Transverse colon (tissue), 4 donors: Measurements from ENCODE around the gene HHEX. TPM values are rescaled to one million over a fixed set of nuclear protein-coding genes. Genes with fewer than 3 reads are reported as not detected.

Experiments used
- DNase-seq: peaks from one replicate; pipeline ENCODE4 v3.0.0-alpha.2; 2019
- H3K27ac ChIP-seq, 4 donors: fragments of 200-600 bp; sonication (generic); 2 replicates each; pipeline ENCODE4 v1.5.1; 2016 to 2018; ENCODE audit warnings: inconsistent platforms in 4 of 4
- H3K27me3 ChIP-seq: fragments of 200-600 bp; sonication (generic); 2 replicates; pipeline ENCODE4 v1.5.1; 2017; ENCODE audit warnings: inconsistent platforms
- H3K36me3 ChIP-seq, 4 donors: fragments of 200-600 bp; sonication (generic); 2 replicates each; pipeline ENCODE4 v1.5.1; 2017 to 2019; ENCODE audit warnings: inconsistent platforms in 4 of 4
- H3K4me1 ChIP-seq, 4 donors: fragments of 200-600 bp; sonication (generic); 2 replicates each; pipeline ENCODE4 v1.5.1; 2017 to 2020; ENCODE audit warnings: inconsistent platforms in 4 of 4
- H3K4me3 ChIP-seq, 4 donors: fragments of 200-600 bp; sonication (generic); 1 replicate in 1 of 4; 2 replicates in 3 of 4; pipeline versions ENCODE4 v1.5.1 to v1.6.1; 2017 to 2019; ENCODE audit warnings: inconsistent platforms in 4 of 4
- H3K9me3 ChIP-seq, 2 donors: fragments of 200-600 bp; sonication (generic); 2 replicates each; pipeline ENCODE4 v1.5.1; 2017 to 2019; ENCODE audit warnings: inconsistent platforms in 2 of 2
- CTCF ChIP-seq, 5 experiments: fragments of 200-600 bp in 3 of 5; fragments of 450-650 bp in 2 of 5; sonication (generic) in 3 of 5; IDR thresholded peaks; 1 replicate in 2 of 5; 2 replicates in 3 of 5; pipeline ENCODE4 v1.5.1; 2016 to 2017; ENCODE audit warnings: antibody characterized with exemption in 5 of 5, inconsistent platforms in 3 of 5, mild to moderate bottlenecking in 2 of 5, moderate library complexity in 1 of 5
- EP300 ChIP-seq: sonication (generic); formaldehyde crosslinking; IDR thresholded peaks from one replicate; pipeline ENCODE4 v1.6.1; 2017; ENCODE audit warnings: antibody characterized with exemption, low read depth
- POLR2A ChIP-seq: fragments of 450-650 bp; IDR thresholded peaks from one replicate; pipeline ENCODE4 v1.6.1; 2016; ENCODE audit warnings: antibody characterized with exemption, mild to moderate bottlenecking, moderate library complexity
- POLR2AphosphoS5 ChIP-seq, 3 donors: sonication (generic); formaldehyde crosslinking; IDR thresholded peaks; one replicate each; pipeline ENCODE4 v1.6.1; 2016; ENCODE audit warnings: antibody characterized with exemption in 3 of 3
- WGBS, 2 donors: methylation state at CpG; one replicate each; pipeline ENCODE4 v1.1.5; 2018; ENCODE audit warnings: low coverage in 1 of 2; 5-methylcytosine and 5-hydroxymethylcytosine counted together
- in situ Hi-C, 4 donors: fragments of 200-750 bp; cut with MboI; loops; one replicate each; pipeline versions ENCODE4 v1.15.0 to v1.15.1; 2017; ENCODE audit warnings: low sequenced_read_pairs in 3 of 4, low pct_ligation_motif_present in 1 of 4, low pct_unique_long_range_greater_than_20kb in 1 of 4
- intact Hi-C: fragments of 100-400 bp; cut with DNase I; formaldehyde crosslinking; loops from one replicate; pipeline ENCODE4 v1.15.1; 2023; ENCODE audit warnings: low total_unique reads
- total RNA-seq, 4 donors: library from RNA; depleted of rRNA; stranded (reverse); fragments of >200 nt; gene quantifications; one replicate each; pipeline ENCODE4 v1.1.0, GENCODE V29; 2016

HHEX gene
- total RNA-seq, 4 donors from 2014 or later, result 0.80 to 7.9 (median 4.8) TPM

GRCh38 chr10:92655426-92655825, 34.3 kb upstream of the HHEX start:
- DNase-seq, result no peak
- Histone ChIP-seq H3K4me3 (no peak overlapping the region), H3K36me3 (peaks cover 0 to 6% (median 0%) of the 10 kb centered on the region in 4 donors), H3K27ac (no peak overlapping the region), H3K27me3 (no peaks in the 10 kb centered on the region), H3K4me1 (no peaks in the 10 kb centered on the region), H3K9me3 (no peaks in the 10 kb centered on the region)
- intact Hi-C loops, result no loop called here
- in situ Hi-C loops, result no loop called here
- 71 to 100% methylated on average over 1 of the region's 1 CpG for WGBS, 2 donors
- no peak for TF ChIP-seq POLR2A
- no peak for TF ChIP-seq EP300
- TF ChIP-seq POLR2AphosphoS5 (IDR thresholded peaks at IDR 0.05), result no peak
- TF ChIP-seq CTCF (IDR thresholded peaks at IDR 0.05), result no peak

- WGBS, 2 donors, result 82 to 89% methylated on average over 3 to 7 of the region's 7 CpGs
- Histone ChIP-seq H3K9me3 (no peaks in the 10 kb centered on the region), H3K4me3 (no peak overlapping the region), H3K27me3 (no peaks in the 10 kb centered on the region), H3K4me1 (no peaks in the 10 kb centered on the region), H3K27ac (no peak overlapping the region), H3K36me3 (peaks cover 0 to 6% (median 0%) of the 10 kb centered on the region in 4 donors)
- DNase-seq, result no peak
- intact Hi-C loops (no loop called here), in situ Hi-C loops (no loop called here)
- no peak for TF ChIP-seq CTCF (IDR thresholded peaks at IDR 0.05)
- no peak for TF ChIP-seq EP300
- no peak for TF ChIP-seq POLR2A
- TF ChIP-seq POLR2AphosphoS5 (IDR thresholded peaks at IDR 0.05), result no peak
These were observed 33.3 kb upstream of the HHEX start for GRCh38 chr10:92656266-92656961.

- no peak for DNase-seq
- Histone ChIP-seq H3K36me3 (peaks cover 0 to 6% (median 0%) of the 10 kb centered on the region in 4 donors), H3K27me3 (no peaks in the 10 kb centered on the region), H3K4me1 (no peaks in the 10 kb centered on the region), H3K27ac (no peak overlapping the region), H3K4me3 (no peak overlapping the region), H3K9me3 (peaks cover 0 to 2% of the 10 kb centered on the region in 2 donors)
- in situ Hi-C loops (no loop called here), intact Hi-C loops (no loop called here)
- WGBS, 2 donors, result 90% methylated on average over 5 of the region's 5 CpGs; no CpG with 5 or more reads in 1 of the 2 donors
- TF ChIP-seq POLR2AphosphoS5 (IDR thresholded peaks at IDR 0.05), result no peak
- no peak for TF ChIP-seq CTCF (IDR thresholded peaks at IDR 0.05)
- TF ChIP-seq POLR2A, result no peak
- no peak for TF ChIP-seq EP300
These were observed 32.7 kb upstream of the HHEX start for GRCh38 chr10:92657024-92657423.

GRCh38 chr10:92662848-92663247, 26.9 kb upstream of the HHEX start:
- Histone ChIP-seq H3K4me1 (no peaks in the 10 kb centered on the region), H3K4me3 (no peak overlapping the region), H3K9me3 (peaks cover 8 to 16% of the 10 kb centered on the region in 2 donors), H3K27me3 (no peaks in the 10 kb centered on the region), H3K27ac (no peak overlapping the region), H3K36me3 (no peaks in the 10 kb centered on the region)
- no peak for DNase-seq
- intact Hi-C loops, result no loop called here
- in situ Hi-C loops, result no loop called here
- TF ChIP-seq EP300 (no peak), POLR2AphosphoS5 (IDR thresholded peaks at IDR 0.05) (no peak), POLR2A (no peak), CTCF (IDR thresholded peaks at IDR 0.05) (no peak)
